ENCODE measurements around the gene FYN. TPM values are rescaled to one million over a fixed set of nuclear protein-coding genes. Genes with fewer than 3 reads are reported as not detected.

FYN gene
- total and polyA plus RNA-seq, 10 of the 15 experiments (the other 5 are each of a cell fraction or from before 2014, with no cell fraction given): 51.4 to 247 (median 138) TPM

- H3K4me1 ChIP-seq (ENCODE audit: control insufficient read depth, insufficient read depth, low read length): peaks cover 11% of the 10 kb centered on the region
- no TSS peak for BruUV-seq (replicated peaks)
- intact Hi-C loops (cut with micrococcal nuclease; ENCODE audit: unreplicated experiment): no loop called here
- peaks cover 19% of the 10 kb centered on the region for H3K79me2 ChIP-seq (ENCODE audit: control insufficient read depth, insufficient read depth, low read length)
- DNase-seq (ENCODE audit: low read depth, low spot score) (no peak), FAIRE-seq (no peak), ATAC-seq (no peak)
- TF ChIP-seq RB1 (IDR thresholded peaks at IDR 0.05; ENCODE audit: borderline replicate concordance) (no peak), CHD4 (IDR thresholded peaks at IDR 0.05) (no peak), REST (IDR thresholded peaks at IDR 0.05; ENCODE audit: low read depth, low read length) (no peak), LARP7 (IDR thresholded peaks at IDR 0.05) (no peak), CTCF (IDR thresholded peaks at IDR 0.05 in 2 of 3, conservative IDR thresholded peaks at IDR 0.05 in 1 of 3; ENCODE audit: control insufficient read depth in 2 of 3, extremely low read depth in 1 of 3, insufficient read depth in 1 of 3, low read depth in 3 of 3, low read length in 3 of 3) (no peak), CHD1 (IDR thresholded peaks at IDR 0.05; ENCODE audit: low read depth, low read length) (no peak), SMAD1 (IDR thresholded peaks at IDR 0.05; ENCODE audit: low read depth, partially characterized antibody) (no peak), E4F1 (IDR thresholded peaks at IDR 0.05; ENCODE audit: borderline replicate concordance, partially characterized antibody) (no peak)
- in situ Hi-C loops (cut with MboI): loop anchor here (25.0 kb wide), 1 partner anchor 594 kb away; no protein-coding TSS in a partner anchor
- H3K9me3 ChIP-seq (replicated peaks; ENCODE audit: control insufficient read depth, insufficient read depth, low read length): no peaks in the 10 kb centered on the region
- H3K9ac ChIP-seq (ENCODE audit: control insufficient read depth, insufficient read depth, low read length): no peak overlapping the region
- peaks cover 13 to 27% of the 10 kb centered on the region in 2 experiments for H3K36me3 ChIP-seq (ENCODE audit: control insufficient read depth in 2 of 2, insufficient read depth in 2 of 2, low read length in 1 of 2)
- H3K27ac ChIP-seq (ENCODE audit: control insufficient read depth, insufficient read depth): no peak overlapping the region
- ChIA-PET SMC1A (ENCODE audit: uncharacterized antibody, unreplicated experiment) (interaction anchor here (0.6 to 1.6 kb wide), 3 partner anchors 46 to 126 kb away, joined by 3 to 5 read pairs (median 4); no protein-coding TSS in a partner anchor), CTCF (interaction anchor here (1.5 kb wide), 1 partner anchor 281 kb away, joined by 4 read pairs; no protein-coding TSS in a partner anchor), POLR2A (no interaction called here), RAD21 (ENCODE audit: unreplicated experiment) (interaction anchor here (1.7 kb wide), 1 partner anchor 46 kb away, joined by 5 read pairs; no protein-coding TSS in a partner anchor)
- no peaks in the 10 kb centered on the region for H4K20me1 ChIP-seq (ENCODE audit: control insufficient read depth, insufficient read depth)
- H3K4me2 ChIP-seq (ENCODE audit: control insufficient read depth, insufficient read depth): no peak overlapping the region
- H3K4me3 ChIP-seq: no peak overlapping the region
- no peaks in the 10 kb centered on the region for H3K27me3 ChIP-seq (replicated peaks in 1 of 2; ENCODE audit: control insufficient read depth in 2 of 2, insufficient read depth in 2 of 2, low read length in 1 of 2)
- H2AFZ ChIP-seq (ENCODE audit: control insufficient read depth, low read depth, low read length): no peak overlapping the region
- WGBS (ENCODE audit: insufficient coverage, insufficient replicate concordance, low lambda C conversion rate, missing lambda C conversion rate): 60% methylated on average over 3 of the region's 3 CpGs
Measured at GRCh38 chr6:111718326-111718725, 154.9 kb downstream of the FYN start.
